Neutrophil (primary cell): ENCODE data around the gene CDKAL1.

Source experiments
- H3K27ac ChIP-seq: fragments of 200-600 bp; sonication (generic); 2 replicates; pipeline ENCODE4 v1.5.1; 2016; ENCODE audit warnings: mild to moderate bottlenecking, moderate library complexity
- H3K27me3 ChIP-seq: fragments of 200-600 bp; sonication (generic); 2 replicates; pipeline ENCODE4 v1.6.0; 2016; ENCODE audit warnings: mild to moderate bottlenecking
- H3K36me3 ChIP-seq: fragments of 200-600 bp; sonication (generic); 2 replicates; pipeline ENCODE4 v1.5.1; 2017
- H3K4me1 ChIP-seq, 2 experiments: fragments of 200-600 bp in 1 of 2; sonication (generic) in 1 of 2; 1 replicate in 1 of 2; 2 replicates in 1 of 2; pipeline versions ENCODE4 v1.5.1 to v1.6.1; 2013 to 2016; ENCODE audit warnings: low read depth in 1 of 2, low read length in 1 of 2, mild to moderate bottlenecking in 1 of 2, moderate library complexity in 1 of 2; ENCODE audit not compliant: control insufficient read depth in 1 of 2, insufficient read depth in 1 of 2
- H3K4me3 ChIP-seq, 2 experiments: fragments of 200-600 bp in 1 of 2; sonication (generic) in 1 of 2; 1 replicate in 1 of 2; 2 replicates in 1 of 2; pipeline ENCODE4 v1.5.1; 2013 to 2016; ENCODE audit warnings: low read depth in 1 of 2, low read length in 1 of 2, mild to moderate bottlenecking in 1 of 2, moderate library complexity in 1 of 2
- H3K9me3 ChIP-seq: fragments of 200-600 bp; sonication (generic); 2 replicates; pipeline ENCODE4 v1.5.1; 2016
- TF ChIP-seq, protein P1 (sequence below): fragments of 200-600 bp; sonication (generic); IDR thresholded peaks from 2 replicates; pipeline ENCODE4 v1.5.1; 2016; ENCODE audit warnings: antibody characterized with exemption

Gene CDKAL1

DNA sequence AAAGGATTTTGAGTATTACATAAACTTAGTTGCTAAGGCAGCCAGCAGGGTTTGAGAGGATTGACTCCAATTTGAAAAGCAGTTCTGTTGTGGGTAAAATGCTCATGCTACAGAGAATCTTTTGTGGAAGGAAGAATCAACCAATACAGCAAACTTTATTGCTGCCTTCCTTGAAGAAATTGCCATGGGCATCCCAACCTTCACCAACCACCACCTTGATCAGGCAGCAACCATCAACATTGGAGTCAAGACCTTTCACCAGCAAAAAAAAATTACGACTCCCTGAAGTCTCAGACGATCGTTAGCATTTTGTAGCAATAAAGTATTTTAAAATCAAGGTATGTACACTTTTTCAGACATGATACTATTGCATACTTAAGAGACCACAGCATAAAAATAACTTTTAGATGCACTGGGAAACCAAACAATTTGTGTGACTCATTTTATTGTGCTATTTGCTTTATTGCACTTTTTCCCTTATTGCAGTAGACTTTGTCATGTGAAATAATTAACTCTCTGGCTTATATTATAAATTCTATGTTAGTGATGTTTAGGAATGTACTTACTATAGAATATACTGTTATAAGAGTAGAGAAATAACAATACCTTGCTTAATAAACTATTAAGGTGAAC is 390.8 kb downstream of the CDKAL1 start:
- H3K27me3 ChIP-seq = no peaks in the 10 kb centered on the region
- no peak overlapping the region for H3K4me3 ChIP-seq

DNA sequence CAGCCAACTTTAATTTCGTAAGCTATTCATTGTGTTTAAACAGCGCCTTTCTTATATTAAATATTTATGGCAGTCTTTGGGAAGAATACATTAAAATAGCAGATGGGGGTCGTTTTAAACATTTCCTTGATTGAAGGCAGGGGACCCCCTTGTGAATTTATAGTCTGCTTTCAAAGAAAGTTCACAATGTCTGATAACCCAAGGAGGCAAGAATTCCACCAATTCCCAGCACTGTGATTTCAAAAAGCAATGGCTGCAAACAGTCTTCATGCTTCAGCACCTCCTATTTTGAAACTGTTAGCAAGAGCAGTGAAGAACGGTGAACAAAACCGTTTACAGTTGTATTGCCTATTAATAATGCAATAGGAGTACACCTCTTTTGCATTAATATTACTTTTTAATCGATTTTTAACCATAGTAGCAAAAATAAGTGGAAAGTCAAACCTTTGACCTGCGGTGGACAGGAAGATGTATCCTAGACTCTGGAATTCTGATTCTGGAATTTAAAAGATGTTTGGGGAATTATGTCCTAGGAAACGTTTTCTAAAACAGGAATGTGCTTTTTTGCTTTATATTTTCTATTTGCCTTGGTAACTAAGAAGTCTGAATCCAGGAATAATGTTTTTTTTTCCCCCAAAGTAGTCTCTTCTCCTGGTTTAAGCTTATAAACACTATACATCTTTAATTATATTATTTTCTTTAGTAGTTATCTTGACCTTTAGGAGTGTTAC is 393.0 kb downstream of the CDKAL1 start:
- H3K27me3 ChIP-seq = no peaks in the 10 kb centered on the region
- H3K36me3 ChIP-seq = no peaks in the 10 kb centered on the region
- TF ChIP-seq, protein P1, sequence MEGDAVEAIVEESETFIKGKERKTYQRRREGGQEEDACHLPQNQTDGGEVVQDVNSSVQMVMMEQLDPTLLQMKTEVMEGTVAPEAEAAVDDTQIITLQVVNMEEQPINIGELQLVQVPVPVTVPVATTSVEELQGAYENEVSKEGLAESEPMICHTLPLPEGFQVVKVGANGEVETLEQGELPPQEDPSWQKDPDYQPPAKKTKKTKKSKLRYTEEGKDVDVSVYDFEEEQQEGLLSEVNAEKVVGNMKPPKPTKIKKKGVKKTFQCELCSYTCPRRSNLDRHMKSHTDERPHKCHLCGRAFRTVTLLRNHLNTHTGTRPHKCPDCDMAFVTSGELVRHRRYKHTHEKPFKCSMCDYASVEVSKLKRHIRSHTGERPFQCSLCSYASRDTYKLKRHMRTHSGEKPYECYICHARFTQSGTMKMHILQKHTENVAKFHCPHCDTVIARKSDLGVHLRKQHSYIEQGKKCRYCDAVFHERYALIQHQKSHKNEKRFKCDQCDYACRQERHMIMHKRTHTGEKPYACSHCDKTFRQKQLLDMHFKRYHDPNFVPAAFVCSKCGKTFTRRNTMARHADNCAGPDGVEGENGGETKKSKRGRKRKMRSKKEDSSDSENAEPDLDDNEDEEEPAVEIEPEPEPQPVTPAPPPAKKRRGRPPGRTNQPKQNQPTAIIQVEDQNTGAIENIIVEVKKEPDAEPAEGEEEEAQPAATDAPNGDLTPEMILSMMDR = no peak
- no peaks in the 10 kb centered on the region for H3K4me1 ChIP-seq
- no peaks in the 10 kb centered on the region for H3K9me3 ChIP-seq
- H3K27ac ChIP-seq = no peak overlapping the region
- no peak overlapping the region for H3K4me3 ChIP-seq

More for the DNA sequence above, 390.8 kb downstream of the CDKAL1 start:
- H3K36me3 ChIP-seq = no peaks in the 10 kb centered on the region
- TF ChIP-seq, protein P1 = no peak
- H3K9me3 ChIP-seq = no peaks in the 10 kb centered on the region
- no peaks in the 10 kb centered on the region for H3K4me1 ChIP-seq
- no peak overlapping the region for H3K27ac ChIP-seq

GRCh38 chr6:20929283-20929682 is 395.0 kb downstream of the CDKAL1 start:
- H3K9me3 ChIP-seq = no peaks in the 10 kb centered on the region
- H3K4me3 ChIP-seq = no peak overlapping the region
- H3K27ac ChIP-seq = no peak overlapping the region
- TF ChIP-seq, protein P1 = no peak
- no peaks in the 10 kb centered on the region for H3K36me3 ChIP-seq
- H3K27me3 ChIP-seq = no peaks in the 10 kb centered on the region
- no peaks in the 10 kb centered on the region for H3K4me1 ChIP-seq

GRCh38 chr6:20931093-20931492 is 396.8 kb downstream of the CDKAL1 start:
- H3K4me1 ChIP-seq = no peaks in the 10 kb centered on the region
- no peak overlapping the region for H3K27ac ChIP-seq
- H3K36me3 ChIP-seq = no peaks in the 10 kb centered on the region
- H3K9me3 ChIP-seq = no peaks in the 10 kb centered on the region
- no peak overlapping the region for H3K4me3 ChIP-seq
- TF ChIP-seq, protein P1 = no peak
- H3K27me3 ChIP-seq = no peaks in the 10 kb centered on the region

- H3K4me1 ChIP-seq = no peaks in the 10 kb centered on the region
- TF ChIP-seq, protein P1 = no peak
- no peaks in the 10 kb centered on the region for H3K9me3 ChIP-seq
- H3K36me3 ChIP-seq = no peaks in the 10 kb centered on the region
- H3K27me3 ChIP-seq = no peaks in the 10 kb centered on the region
- H3K4me3 ChIP-seq = no peak overlapping the region
- H3K27ac ChIP-seq = no peak overlapping the region
Observed at GRCh38 chr6:20931772-20932171, 397.5 kb downstream of the CDKAL1 start.
